ENCODE data around the gene ACAD10.

DNA sequence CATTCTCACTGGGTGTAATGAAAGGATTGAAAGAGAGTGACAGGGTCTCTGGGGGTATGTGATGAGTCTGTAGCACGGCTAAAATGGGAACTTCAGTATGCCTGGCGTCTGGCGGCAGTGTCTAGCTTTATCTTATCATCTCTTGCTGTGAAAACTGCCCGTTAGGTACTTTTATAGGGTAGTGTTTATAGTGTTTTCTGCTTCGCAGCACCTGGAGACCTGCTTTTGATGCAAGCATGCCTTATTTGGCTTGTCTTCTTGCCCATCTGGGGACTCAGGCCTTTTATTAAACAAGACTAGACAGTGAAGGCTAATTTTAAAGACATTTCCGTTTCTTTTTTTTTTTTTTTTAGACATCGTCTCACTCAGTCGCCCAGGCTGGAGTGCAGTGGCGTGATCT, 44.6 kb downstream of the ACAD10 start:
- no peak for TF ChIP-seq POLR2A (IDR thresholded peaks at IDR 0.05)
- TF ChIP-seq EP300 (IDR thresholded peaks at IDR 0.05): no peak
